HG03342 (cell line): ENCODE data around the gene RASA4.
"Not testable (repeated sequence)": the region's sequence is repeated elsewhere in the genome, so short reads cannot be mapped to it uniquely, and the experiment has no call there.

Experiments
- ATAC-seq: cut with Tn5 transposase; IDR thresholded peaks from one replicate; pipeline ENCODE4 v1.9.1; 2021; ENCODE audit warnings: mild to moderate bottlenecking, moderate library complexity; ENCODE audit not compliant: unreplicated experiment

Gene RASA4

DNA sequence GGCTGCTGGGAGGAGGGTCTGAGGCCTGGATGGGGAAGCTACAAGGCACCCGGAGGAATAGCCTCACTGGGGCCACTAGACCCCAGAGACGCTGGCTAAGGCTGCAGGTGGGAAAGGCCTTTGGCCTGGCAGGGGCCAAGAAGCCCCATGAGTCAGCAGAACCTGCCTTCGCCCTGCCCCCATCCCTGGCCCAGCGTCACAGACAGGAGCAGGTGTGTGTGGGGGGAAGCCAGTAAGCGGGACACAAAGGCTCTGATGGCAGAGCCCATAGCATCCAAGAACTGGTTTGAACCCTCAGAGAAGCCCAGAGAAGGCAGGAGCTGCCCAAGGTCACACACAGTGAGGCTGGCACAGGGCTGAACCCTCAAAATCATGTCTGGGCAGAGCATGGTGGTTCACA, 9.7 kb downstream of the RASA4 start:
- ATAC-seq = not testable (repeated sequence)

DNA sequence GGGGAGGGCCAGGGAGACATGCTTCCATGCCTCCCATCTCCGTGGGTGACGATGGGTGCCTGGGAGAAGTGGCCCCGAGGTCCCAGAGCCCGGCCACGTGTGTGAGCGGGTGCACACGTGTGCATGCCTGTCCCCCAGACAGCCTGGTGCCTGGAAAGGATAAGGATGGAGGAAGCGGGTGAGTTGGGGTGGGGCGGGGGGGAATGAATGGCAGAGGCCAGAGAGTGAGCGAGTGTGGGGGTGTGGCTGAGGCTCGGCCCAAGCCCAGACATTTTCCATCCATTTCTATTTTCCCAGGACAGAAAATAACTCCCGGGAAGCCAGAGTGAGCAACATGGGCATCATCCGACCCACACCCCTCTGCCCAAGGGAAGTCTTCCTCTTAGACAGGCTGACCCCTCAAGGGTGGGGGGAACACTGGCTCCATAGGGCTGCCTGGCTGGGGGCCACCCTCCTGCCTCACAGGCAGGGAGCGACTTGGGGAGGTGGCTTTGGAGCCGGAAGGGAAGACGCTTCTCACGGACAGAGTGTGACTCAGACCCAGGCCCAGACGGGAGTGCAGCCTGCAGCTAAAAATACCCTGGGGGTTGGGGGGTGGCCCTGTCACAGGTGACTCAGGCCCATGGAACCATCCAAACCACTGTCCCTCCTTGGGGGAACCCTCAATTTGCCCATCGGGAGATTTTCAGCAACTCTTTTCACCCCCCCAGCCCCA, 12.0 kb downstream of the RASA4 start:
- not testable (repeated sequence) for ATAC-seq

- ATAC-seq = not testable (repeated sequence)
These were observed 14.2 kb downstream of the RASA4 start for GRCh38 chr7:102602317-102602716.

GRCh38 chr7:102599699-102600098, 16.9 kb downstream of the RASA4 start:
- not testable (repeated sequence) for ATAC-seq

DNA sequence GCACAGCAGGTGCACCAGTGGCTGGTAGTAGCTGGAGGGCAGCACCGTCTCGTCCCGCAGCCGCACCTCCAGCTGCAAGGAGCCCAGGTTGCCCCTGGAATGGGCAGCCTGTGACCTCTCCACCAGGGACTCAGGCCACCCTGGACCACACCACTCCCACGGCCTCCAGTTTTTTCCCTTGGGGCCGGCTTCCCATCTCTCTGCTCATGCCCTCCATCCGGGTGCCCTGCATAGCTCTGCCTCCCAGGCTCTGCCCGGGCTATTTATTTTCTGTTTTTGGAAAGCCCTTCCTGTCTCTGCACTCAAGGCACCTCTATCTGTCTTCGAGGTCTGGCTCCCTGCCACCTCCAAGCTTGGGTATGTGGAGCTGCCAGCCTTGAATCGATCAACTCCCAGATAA, 20.5 kb downstream of the RASA4 start:
- not testable (repeated sequence) for ATAC-seq

DNA sequence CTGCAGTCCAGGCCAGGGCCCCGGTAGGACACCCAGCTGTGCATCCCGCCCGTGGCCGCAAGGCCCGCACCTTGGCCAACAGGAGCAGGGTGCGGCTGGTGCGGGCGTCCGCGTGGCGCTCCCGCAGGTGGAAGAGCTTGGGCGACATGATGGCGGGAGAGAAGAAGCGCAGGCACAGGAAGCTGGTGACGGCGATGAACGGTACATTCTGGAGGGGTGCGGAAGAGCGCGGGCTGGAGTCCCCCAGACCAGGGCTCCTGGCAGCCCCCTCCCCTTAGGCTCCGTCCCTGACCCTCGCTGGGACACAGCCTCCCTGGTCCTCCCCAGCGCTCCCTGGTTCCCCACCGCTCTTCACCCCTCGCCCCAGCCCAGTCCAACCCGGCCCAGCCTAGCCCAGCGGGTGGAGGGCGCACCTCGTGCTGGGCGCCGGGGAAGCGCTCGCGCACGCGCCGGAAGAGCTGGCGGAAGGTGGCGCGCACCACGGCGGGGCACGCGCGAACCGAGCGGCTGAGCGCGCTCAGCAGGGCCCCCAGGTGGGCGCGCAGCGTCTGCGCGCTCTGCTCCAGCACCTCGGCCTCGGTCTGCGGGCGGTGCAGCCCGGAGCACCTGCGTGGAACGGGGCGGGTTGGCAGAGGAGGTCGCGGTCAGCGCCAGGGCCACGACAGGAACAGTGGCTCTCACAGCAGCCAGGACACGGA, 22.8 kb downstream of the RASA4 start:
- peak; percentile 66 for ATAC-seq

- ATAC-seq = peak; percentile 43
These were observed 24.0 kb downstream of the RASA4 start for GRCh38 chr7:102592477-102593019.

DNA sequence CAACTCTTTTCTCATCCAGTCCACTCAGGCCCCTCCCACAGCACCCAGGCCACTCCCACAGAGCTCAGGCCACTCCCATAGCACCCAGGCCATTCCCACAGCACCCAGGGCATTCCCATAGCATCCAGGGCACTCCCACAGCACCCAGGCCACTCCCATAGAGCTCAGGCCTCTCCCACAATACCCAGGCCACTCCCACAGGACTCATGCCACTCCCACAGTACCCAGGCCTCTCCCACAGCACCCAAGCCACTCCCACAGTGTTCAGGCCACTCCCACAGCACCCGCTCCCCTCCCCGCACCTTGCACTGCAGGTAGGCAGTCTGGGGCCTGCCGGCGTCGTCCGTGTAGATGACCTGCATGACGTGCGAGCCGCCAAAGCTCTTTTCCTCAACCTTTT, 26.7 kb downstream of the RASA4 start:
- peak; percentile 44 for ATAC-seq

DNA sequence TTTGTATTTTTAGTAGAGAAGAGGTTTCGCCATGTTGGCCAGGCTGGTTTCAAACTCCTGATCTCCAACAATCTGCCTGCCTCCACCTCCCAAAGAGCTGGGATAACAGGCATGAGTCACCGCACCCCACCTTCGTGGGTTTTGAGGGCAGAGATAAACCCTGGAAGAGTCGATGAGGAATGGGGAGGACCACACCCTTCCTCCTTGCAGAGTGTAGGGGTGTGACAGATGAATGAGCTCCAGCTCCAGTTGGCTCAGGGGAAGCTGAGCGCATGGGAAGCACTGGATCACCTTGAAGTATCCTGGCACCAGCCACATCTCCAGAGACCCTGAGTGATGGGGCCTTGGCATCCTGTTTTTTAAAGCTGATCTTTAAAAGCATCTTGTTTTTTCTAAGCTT, 33.1 kb downstream of the RASA4 start:
- ATAC-seq = not testable (repeated sequence)

GRCh38 chr7:102581722-102582121, 34.8 kb downstream of the RASA4 start:
- not testable (repeated sequence) for ATAC-seq

- not testable (repeated sequence) for ATAC-seq
These were observed 38.1 kb downstream of the RASA4 start for GRCh38 chr7:102578486-102578885.

- not testable (repeated sequence) for ATAC-seq
These were observed 39.0 kb downstream of the RASA4 start for GRCh38 chr7:102577315-102578240.

DNA sequence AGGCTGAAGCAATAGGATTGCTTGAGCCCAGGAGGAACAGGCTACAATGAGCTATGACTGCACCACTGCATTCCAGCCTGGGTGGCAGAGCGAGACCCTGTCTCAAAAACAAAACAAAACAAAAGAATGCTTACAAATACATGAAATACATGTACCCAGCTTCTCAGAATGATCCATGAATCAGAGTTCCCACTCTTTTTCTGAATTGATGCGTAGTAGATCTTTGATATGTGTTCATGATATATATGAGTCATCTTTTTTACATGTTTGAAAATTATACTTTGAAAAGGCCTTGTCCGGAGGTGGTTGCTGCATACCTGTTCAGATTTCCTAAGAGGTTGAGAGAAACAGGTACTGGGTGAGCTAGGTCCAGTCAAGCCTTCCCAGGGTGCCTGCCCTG, 40.2 kb downstream of the RASA4 start:
- ATAC-seq = not testable (repeated sequence)

GRCh38 chr7:102574607-102575006, 41.9 kb downstream of the RASA4 start:
- not testable (repeated sequence) for ATAC-seq

DNA sequence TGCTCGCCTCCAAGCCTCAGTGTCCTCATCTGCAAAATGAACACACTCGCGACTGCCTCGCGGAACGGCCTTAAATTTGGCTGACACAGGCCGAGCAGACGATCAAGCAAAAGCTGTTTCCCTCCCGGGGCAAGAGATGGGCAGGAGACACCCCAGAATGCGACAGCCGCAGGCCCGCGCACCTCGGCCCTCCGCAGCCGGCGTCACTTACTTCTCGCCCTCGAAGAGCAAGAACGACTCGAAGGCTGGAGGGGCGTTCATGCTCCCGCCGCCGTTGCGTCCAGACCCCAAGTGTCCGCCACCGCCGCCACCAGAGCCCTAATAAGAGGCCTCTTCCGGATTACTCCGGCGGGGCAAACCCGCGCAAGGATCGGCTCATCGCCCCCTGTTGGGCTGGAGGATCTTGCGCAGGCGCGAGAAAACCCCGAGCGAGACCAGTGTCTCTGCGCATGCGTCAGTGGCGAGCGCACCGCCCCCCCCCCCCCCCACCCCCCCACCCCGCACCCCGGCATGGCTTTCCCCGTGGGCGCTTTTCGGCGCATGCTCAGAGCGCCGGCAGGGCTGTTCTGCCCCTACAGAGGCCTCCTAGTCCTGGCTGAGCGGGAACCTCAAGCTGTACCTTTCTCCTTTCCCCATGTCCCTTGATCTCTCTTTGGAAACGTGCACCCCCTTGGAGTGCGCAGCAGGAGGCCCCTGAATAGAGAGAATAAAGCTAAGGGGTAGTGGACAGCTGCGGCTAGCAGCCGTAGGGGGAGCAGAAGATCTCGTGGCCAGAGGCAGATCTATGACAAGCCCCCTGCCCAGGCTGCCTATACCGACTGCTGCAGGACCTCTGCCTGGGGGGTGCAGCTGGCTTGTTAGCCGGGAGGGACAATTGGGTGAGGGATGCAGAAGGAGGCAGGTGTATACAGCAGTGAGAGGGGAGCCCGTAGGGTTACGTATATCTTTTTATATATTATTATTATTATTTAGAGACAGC, 44.0 kb downstream of the RASA4 start, which contains the start of gene POLR2J3:
Gene POLR2J3 (minus strand): TSS at position 323 of the 979 bp plus-strand sequence. CDS start 62 bp downstream, at position 261.
- ATAC-seq = peak; percentile 84

- not testable (repeated sequence) for ATAC-seq
These were observed 47.9 kb downstream of the RASA4 start for GRCh38 chr7:102568620-102569019.

GRCh38 chr7:102550808-102551422, 65.6 kb downstream of the RASA4 start, which contains the start of gene SPDYE2:
Gene SPDYE2 (plus strand): TSS chr7:102551226. CDS start chr7:102553256, 2,030 bp downstream.
- not testable (repeated sequence) for ATAC-seq

- peak; percentile 85 for ATAC-seq
These were observed 70.2 kb downstream of the RASA4 start for GRCh38 chr7:102546353-102546752.

DNA sequence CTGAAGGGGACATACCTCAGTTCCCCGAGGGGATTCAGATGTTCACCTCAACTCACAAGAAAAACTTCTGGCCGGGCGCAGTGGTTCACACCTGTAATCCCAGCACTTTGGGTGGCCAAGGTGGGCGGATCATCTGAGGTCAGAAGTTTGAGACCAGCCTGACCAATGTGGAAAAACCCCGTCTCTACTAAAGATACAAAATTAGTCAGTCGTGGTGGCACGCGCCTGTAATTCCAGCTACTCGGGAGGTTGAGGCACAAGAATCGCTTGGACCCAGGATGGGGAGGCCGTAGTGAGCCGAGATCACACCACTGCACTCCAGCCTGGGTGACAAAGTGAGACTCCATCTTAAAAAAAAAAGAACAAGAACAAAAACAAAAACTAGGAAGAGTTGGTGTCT, 71.3 kb downstream of the RASA4 start:
- ATAC-seq = not testable (repeated sequence)
